Left renal pelvis (tissue), 4 donors: ENCODE data around the gene ARHGAP21. TPM values are rescaled to one million over a fixed set of nuclear protein-coding genes. Genes with fewer than 3 reads are reported as not detected.
"Not testable (repeated sequence)": the region's sequence is repeated elsewhere in the genome, so short reads cannot be mapped to it uniquely, and the experiment has no call there.

ENCODE experiments used
- DNase-seq, 4 donors: peaks; one replicate each; pipeline ENCODE4 v3.0.0-alpha.2; 2013; ENCODE audit warnings: low read depth in 4 of 4, low spot score in 3 of 4
- polyA plus RNA-seq, 4 donors: library from polyadenylated mRNA; unstranded; fragments of 120-200 nt; gene quantifications; one replicate each; pipeline ENCODE4 v1.2.1, GENCODE V29; 2013; ENCODE audit not compliant: insufficient read length in 4 of 4

The ARHGAP21 gene
- polyA plus RNA-seq: 10 to 100 TPM; 72.1 to 98.1 (median 87.8) TPM

DNA sequence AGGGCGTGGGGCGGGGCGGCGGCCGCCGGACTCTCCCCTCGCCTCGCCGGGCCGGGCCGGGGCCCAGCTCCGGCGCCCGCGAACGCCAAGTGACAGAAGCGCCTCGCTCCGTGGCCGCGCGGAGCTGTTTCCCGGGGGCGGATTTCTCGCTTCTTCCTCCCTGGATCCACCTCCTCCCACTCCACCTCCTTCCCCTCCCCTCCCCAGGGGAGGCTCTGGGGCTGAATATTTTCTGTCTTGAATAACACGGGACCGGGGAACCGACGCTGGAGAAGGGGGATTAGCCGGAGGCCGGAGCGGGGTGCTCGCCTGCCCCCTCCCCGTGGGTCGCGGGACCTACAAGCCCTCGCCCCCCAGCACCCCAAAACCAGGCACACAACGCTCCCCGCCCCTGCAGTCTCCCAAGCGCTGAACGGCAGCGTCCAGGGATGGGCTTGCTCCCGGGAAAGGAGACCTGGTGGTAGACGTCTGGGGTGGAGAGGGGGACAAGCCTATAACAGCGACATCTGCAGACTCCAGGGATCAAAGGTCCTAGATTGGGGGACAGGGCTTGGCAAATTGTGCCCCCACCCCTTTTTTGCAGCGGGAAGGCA, at the start of gene ARHGAP21:
TSS of gene ARHGAP21 (minus strand) at position 100 of the 593 bp plus-strand sequence. CDS start 1,988 bp downstream, outside the sequence.
- DNase-seq: peak in 2 of 4 donors; percentile 48 to 49

DNA sequence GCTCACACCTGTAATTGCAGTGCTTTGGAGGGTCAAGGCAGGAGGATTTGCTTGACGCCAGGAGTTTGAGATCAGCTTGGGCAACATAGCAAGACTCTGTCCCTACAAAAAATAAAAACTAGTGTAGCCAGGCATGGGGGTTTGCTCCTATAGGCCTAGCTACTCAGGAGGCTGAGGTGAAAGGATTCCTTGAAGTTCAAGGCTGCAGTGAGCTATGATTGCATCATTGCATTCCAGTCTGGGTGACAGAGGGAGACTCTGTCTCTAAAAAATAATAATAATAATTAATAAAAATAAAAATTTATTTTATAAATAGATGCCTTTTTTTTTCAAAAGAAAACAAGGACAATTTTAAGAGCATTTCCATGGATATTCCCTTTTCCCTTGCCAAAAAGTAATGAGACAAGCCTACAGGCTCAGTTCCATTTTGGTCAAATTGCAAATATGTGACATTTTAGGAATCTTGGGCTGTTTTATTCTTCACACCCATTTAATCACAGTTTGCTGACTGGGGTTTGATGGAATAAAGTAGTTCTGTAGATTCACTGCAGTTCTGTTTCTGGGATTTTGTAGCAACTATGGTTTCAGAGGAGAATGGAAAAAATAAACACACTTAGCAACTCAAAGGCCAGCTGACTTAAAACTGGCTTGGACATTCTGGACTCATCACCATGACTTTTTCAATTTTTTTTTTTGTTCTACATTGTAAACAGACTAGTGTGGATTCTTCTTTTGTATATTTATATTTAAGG, 48.4 kb upstream of the ARHGAP21 start:
- DNase-seq: no peak

GRCh38 chr10:24764991-24765390, 41.3 kb upstream of the ARHGAP21 start:
- DNase-seq: not testable (repeated sequence)

- no peak for DNase-seq
These were observed 39.4 kb upstream of the ARHGAP21 start for GRCh38 chr10:24762966-24763623.

DNA sequence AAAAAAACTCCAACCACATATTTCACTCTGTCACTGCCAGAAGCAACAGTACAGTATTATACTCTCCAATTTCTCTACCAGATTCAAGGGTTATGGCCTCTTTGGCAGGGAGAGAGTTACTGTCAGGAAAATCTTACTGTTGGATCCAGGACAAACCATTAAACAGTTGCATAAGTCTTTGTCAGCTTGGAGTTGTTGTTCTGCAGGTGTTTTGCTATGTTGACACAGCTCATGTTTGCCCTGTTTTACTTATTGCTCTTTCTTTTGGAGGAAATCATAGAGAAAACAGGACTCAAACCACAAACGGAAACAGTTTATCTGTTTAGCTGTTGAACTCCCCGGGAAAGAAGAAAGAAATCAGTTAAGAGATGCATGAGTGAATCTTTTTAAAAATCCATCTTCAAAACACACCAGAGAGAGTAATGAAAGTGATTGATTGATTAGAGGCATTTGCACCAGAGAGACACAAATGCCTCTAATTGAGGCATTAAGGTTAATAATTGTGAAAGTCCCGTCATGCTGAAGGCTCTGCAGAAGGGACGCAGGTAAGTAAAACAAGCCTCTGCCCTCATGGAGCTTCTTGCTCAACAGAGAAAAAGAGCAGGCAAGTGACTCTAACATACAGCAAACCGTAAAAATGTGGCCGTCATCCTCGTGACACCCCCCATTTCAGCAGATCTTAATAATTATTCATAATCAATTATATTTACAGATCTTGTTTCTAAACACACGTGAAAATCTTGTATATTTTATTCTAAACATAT, 38.7 kb upstream of the ARHGAP21 start:
- DNase-seq: no peak

DNA sequence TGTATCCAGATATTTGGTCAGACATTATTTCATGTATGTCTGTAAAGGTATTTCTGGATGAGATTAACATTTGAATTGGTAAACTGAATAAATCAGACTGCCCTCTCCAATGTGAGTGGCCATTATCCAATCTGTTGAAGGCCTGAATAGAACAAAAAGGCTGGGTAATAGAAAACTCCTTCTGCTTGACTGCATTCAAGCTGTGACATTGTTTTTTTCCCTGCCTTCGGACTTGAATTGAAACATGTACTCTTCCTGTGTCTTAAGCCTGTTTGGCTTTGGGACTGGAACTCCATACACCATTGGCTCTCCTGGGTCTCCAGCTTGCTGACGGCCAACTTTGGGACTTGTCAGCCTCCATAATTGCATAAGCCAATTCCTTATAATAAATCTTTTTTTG, 36.0 kb upstream of the ARHGAP21 start:
- DNase-seq: no peak

DNA sequence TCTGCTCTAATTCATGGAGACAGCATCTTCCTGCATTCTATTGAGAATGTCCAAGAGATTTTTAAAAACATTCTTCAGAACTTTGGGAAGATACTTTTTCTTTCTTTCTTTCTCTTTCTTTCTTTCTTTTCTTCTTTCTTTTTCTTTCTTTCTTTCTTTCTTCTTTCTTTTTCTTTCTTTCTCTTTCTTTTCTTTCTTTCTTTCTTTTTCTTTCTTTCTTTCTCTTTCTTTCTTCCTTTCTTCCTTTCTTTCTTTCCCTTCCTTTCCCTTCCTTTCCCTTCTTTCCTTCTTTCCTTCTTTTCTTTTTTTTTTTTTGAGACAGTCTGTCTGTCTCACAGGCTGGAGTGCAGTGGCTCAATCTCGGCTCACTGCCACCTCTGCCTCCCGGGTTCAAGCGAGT, 34.6 kb upstream of the ARHGAP21 start:
- DNase-seq: not testable (repeated sequence)

DNA sequence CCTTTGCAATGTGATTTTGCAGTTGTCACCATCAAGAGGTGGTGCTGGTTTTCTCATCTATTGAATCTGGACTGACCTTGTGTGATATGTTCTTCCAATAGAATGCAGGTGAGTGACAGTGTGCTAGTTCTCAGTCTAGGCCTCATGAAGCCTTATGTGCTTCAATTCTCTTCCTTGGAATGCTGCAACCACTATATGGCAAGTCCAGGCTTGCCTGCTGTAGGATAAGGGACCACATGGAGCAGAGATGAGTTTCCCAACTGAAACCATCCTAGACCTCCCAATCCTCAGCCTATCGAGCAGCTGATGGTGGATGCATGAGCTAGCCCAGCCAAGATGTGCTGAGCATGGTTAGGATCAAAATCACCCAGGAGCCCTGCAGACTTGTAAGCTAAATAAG, 32.6 kb upstream of the ARHGAP21 start:
- no peak for DNase-seq

GRCh38 chr10:24751716-24752115, 28.0 kb upstream of the ARHGAP21 start:
- no peak for DNase-seq

DNA sequence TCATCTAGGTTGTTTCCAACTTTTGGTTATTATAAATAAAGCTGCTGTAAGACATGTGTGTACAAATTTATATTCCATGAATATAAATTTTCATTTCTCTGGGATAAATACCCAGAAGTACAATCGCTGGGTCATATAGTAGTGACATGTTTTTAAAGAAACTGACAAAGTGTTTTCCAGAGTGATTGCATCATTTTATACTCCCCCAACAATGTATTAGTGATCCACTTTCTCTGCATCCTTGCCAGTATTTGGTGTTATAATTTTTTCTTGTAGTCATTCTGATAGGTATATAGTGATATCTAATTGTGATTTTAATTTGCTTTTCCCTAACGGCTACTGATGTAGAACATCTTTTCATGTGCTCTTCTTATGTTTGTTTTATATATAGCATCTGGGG, 27.0 kb upstream of the ARHGAP21 start:
- no peak for DNase-seq

DNA sequence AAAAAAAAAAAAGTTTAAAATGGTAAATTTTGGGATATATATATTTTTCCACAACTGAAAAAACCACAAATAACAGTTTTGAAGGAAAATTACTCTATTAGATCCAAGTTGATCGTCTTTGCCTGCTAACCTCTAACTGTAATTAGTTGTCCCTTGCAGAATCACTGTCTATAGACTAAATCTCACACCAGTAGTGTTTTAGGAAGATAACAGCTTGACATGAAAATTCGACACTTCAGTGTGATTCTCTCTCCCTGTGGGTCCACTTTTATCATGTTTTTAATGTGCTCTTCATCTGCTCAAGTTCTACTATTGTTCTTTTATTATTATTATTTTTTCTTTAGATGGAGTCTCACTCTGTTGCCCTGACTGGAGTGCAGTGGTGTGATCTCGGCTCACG, 24.5 kb upstream of the ARHGAP21 start:
- no peak for DNase-seq

GRCh38 chr10:24744946-24745345, 21.3 kb upstream of the ARHGAP21 start:
- no peak for DNase-seq

DNA sequence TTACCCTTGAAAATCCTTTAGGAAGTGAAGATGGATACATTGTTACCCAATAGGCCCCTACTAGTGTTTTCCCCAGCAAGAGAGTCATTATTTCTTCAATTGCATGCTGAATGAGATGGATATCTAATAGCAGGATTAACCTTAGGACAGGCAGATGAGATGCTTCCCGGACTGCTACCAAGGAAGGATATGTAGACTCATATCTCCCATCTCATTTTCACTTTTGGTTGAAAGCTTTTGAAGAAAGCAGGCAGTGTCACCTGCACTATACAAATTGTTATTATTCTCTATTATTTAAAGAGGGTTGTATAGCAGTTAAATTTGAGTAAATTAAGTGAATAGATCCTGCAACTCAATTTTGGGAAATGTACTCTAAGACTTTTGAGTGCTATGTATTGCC, 17.0 kb upstream of the ARHGAP21 start:
- no peak for DNase-seq

GRCh38 chr10:24737001-24737400, 13.3 kb upstream of the ARHGAP21 start:
- no peak for DNase-seq

GRCh38 chr10:24731942-24732341, 8.3 kb upstream of the ARHGAP21 start:
- no peak for DNase-seq

DNA sequence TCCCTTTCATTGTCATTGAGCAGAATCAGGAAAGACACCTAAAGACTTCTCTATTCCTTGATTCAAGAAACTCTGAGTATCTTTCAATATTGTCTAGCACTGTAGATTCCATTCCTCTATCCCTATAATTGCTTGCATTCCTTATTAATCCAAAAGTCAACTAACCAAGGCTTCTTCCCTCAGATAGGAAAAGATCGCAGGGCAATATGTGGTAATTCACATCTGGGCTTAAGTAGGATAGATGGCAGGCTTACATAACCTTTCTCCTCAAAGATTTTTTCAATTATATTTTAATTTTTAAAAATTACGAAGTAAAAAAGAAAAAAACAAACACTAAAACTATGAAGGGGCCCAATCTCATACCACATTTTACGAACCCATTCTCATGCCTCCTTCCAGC, 7.1 kb upstream of the ARHGAP21 start:
- no peak for DNase-seq

DNA sequence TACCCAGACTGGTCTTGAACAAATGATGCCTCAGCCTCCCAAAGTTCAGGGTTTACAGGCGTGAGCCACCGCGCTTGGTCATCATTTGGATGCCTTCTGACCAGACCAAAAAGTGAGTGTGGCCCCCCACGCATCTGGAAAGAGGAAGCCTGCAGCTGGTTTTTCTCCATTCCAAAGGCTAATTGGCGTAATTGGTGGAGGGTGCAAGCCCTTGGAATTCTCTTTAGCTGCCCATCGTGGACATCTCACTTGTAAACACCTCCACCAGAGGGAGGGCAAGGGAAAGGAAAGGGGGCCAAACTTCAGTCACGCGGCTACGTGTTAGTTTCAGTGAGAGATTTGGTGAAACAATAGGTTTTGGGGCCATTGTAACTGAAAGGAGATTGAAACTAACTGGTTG, 4.1 kb upstream of the ARHGAP21 start:
- DNase-seq: no peak

- no peak for DNase-seq
These were observed 2.9 kb upstream of the ARHGAP21 start for GRCh38 chr10:24726626-24727025.

GRCh38 chr10:24726029-24726428, 2.3 kb upstream of the ARHGAP21 start:
- DNase-seq: not testable (repeated sequence)

- peak; percentile 93 to 96 (median 94) for DNase-seq
These were observed 918 bp upstream of the ARHGAP21 start for GRCh38 chr10:24724381-24725228.
